ENCODE data around the gene CMTM4.
"Not testable (repeated sequence)": the region's sequence is repeated elsewhere in the genome, so short reads cannot be mapped to it uniquely, and the experiment has no call there.

Gene CMTM4

DNA sequence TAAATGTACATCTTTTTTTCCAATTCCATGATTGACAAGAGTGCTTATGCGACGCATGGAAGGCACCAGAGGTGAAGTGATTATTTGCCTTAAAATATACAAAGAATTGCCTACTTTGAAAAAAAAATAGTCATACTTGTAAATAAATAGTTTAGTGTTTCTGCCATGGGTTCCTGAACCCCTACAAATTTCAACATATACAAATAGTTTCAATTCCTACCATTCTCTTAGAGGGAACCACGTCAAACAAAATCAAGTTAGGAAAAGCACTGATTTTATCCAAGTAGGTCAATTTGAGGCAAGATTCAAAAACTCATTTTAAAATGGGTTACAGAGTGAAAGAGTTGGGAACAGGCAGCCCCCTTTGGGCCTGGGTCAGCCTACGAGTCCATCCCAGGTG is 80.4 kb downstream of the CMTM4 start:
- no peak for DNase-seq (ENCODE audit: low read depth)

DNA sequence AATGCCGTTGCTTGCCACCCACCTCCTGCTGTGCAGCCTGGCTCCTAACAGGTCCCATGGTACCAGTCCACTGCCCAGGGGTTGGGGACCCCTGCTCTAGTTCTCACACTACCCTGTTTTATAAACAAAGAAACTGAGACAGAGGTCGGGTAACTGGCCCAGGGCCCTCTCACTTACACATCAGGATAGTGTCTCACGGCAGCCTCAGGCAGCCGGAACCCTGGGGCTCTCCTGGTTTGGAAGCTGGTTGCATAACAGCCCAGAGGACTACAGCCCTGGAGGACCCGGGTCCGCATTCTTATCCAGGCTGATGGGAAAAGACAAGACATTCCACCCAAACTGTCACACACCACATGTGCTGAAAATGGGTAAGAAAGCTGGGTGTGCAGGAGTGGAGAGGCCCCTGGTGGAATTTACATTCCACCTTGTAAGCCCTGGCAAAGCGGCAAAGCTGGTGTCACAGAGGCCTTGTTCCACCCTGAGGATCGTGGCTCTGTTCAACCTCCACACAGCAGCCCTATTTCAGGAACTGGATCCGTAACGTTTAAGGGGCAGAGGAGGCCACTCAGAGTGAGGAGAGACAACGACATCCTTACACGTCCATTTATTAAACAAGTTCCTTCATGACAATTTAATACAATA is 82.3 kb downstream of the CMTM4 start:
- no peak for DNase-seq (ENCODE audit: low read depth)

DNA sequence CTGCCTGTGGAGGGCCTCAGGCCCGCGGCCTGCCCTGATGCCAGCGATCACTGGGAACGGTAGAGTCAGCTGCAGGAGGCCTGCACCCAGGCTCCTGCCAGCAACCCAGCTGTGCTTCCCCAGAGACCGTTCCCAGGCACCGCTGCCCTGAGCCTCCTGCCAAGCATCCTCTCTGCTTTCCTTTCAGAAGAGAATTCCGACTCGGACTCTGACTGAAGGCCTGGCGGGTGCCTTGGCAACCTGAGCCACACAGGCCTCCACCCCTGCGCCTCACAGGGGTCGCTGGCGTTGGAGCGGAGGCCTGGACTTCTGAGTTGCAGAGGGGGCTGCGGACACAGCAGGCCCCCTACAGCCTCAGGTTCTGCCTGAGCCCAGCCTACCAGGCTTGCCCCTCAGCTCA is 84.1 kb downstream of the CMTM4 start:
- no peak for DNase-seq (ENCODE audit: low read depth)

DNA sequence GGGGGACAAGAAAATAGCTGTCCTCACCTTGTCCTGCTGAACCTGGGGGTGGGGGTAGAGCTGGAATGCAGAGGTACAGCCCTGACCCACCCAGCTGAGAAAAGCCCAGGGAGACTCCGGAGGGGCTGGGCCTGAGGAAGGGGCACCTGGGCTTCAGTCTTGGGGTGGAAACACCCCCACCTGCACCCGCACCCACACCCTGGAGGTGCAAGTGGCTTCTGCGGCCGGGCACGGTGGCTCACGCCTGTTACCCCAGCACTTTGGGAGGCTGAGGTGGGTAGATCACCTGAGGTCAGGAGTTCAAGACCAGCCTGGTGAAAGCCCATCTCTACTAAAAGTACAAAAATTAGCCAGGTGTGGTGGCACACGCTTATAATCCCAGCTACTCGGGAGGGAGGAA is 84.6 kb downstream of the CMTM4 start:
- DNase-seq (ENCODE audit: low read depth): not testable (repeated sequence)

DNA sequence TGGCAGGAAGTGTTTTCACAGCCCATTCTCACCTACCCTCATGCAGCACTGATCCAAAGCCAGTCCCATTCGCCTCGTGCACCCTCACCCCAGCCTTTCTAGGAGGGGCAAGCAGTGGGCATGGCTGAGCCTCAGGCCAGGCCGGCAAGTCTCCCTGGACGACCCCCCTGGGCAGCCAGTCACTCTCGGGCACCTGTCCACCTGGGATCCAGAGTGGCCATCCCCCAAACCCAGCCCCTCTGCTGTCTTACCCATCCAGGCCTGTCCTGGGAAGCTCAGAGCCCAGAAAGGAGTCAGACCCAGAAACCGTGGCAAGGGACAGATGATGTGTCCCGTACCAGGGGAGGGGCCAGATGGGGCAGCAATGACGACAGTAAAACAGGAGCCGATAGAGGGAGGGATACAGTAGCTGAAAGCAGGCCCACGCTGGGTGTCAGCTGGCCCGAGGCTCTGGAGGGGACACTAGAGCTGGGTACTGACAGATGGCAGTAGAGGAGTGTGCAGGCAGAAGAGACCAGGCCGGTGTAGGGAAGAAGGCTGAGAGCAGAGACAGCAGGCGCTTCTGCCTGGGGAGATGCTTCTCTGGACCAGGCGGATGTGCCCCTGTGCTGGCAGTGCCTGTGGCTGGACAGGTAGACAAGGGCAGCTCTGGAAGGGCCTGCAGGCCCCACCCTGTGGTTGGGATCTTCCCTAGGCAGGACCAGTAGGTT is 86.3 kb downstream of the CMTM4 start:
- DNase-seq (ENCODE audit: low read depth): no peak

DNA sequence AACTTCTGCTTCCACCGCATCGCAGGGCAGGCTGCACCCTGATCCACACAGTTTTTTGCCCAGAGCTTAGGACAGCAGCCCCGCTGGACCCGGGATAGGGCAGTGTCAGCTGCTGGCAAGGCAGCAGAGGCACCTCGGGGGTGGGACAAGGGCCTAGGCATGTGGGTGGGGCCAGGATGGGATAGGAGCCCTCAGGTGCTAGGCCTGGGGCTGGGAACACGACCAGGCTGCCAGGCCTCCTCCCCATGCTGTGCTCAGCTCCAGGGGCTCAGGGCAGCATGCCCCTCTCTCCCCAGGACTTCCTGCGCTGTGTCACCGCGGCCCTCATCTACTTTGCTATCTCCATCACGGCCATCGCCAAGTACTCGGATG is 87.4 kb downstream of the CMTM4 start:
- DNase-seq (ENCODE audit: low read depth): no peak

DNA sequence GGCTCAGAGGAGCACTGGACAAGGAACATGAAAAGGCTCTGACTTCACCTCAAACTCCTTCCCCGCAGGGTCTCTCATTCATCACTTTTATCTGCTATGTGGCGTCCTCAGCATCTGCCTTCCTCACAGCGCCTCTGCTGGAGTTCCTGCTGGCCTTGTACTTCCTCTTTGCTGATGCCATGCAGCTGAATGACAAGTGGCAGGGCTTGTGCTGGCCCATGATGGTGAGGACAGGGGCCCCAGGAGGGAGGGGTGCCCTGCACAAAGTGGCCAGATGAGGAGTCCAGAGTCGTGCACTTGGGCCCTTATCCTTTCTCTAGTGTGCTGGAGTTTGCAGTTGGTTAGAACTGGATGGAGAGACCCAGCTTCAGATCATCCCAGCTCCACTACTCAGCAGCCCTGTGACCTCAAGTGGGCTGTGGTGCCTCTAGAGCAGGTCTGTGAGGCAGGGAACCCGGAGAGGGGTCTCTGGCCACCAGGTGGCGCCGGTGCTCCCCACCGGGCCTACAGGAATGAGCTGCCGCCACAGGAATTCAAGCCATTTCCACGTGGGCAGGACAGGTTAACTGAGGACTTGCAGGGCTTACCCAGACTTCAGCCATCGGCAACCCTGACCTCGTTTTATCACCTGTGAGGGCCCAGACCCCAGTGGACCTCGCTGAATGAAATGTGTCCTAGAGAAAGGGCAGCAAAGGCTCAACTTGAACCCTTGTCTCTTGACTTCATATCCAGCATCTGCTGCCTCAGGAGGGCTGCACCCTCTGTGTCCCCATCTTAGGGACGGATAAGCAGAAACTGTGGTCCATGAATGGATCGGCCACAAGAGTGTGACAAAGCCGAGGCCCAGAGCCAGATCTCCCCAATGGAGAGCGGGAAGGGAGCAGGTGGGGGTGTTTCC is 88.1 kb downstream of the CMTM4 start:
- DNase-seq (ENCODE audit: low read depth): peak; percentile 69

DNA sequence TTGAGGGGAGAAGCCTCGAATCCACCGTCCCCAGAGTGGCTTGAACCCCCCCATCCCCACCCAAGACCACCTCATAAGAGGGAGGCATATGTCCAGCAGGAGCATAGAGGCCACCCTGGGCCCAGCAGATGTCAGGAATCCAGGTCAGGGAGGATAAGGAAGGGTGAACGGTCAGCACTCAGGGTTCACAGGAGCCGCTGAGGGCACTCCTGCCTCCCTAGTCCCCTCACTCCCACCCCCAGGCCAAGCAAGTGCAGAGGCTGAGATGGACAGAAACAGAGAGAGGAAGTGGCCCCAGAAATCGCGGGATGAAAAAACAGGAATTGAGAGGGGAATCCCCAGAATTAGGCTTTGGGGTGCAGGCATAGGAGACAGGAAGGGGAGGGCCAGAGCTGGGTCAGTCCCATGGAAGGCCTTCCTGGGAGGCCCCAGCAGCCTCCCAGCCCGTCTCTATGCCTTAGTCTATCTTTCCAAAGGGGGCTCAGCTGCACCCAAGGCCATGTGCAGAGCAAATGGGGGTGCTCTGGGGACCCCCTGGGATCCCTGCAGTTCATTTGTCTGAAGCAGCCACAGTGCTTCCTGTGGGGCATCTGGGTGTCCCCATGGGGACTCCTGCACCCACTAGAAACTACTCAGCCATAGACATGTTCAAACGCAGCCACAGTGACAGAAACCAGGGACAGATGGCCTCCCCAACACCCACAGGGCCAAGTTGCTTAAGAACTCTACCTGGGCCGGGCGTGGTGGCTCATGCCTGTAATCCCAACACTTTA is 90.4 kb downstream of the CMTM4 start:
- DNase-seq (ENCODE audit: low read depth): no peak

DNA sequence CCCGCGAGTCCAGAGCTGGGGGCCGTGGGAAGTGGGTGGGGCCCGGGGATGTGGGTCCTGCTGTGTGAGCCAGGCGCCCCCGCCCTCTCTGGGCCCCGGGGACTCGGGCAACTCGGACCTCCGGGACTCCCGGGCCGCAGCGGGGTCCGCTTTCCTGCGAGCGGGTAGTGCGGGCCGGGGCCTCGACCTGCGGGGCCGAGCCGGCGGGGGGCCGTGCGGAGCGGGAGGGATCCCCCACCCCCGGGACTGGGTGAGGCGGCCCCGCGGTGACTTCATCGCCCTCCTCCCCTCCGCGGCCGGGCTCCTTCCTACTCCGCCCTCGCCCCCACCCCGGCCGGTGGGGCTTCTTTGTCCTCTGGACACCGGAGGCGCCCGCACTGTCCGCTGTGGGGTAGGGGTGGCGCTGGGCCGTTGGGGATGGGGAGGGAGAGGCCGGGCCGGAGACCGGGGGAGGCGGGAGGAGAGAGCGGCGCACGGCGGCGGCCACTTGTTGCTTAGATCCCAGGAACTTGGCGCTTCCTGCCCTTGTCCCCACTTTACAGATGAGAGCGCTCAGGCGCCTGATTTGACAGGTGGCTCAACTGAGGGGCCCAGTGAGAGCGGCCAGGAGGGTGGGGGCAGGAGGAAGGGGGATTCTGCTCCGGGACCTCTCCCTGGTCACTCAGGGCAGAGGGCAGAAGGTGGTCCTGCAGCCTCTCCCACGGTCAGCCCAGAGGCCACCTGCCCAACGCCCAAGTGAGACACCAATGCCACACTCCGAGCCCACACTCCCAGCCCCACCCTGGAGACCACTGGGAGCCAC is 91.2 kb downstream of the CMTM4 start:
- DNase-seq (ENCODE audit: low read depth): no peak

DNA sequence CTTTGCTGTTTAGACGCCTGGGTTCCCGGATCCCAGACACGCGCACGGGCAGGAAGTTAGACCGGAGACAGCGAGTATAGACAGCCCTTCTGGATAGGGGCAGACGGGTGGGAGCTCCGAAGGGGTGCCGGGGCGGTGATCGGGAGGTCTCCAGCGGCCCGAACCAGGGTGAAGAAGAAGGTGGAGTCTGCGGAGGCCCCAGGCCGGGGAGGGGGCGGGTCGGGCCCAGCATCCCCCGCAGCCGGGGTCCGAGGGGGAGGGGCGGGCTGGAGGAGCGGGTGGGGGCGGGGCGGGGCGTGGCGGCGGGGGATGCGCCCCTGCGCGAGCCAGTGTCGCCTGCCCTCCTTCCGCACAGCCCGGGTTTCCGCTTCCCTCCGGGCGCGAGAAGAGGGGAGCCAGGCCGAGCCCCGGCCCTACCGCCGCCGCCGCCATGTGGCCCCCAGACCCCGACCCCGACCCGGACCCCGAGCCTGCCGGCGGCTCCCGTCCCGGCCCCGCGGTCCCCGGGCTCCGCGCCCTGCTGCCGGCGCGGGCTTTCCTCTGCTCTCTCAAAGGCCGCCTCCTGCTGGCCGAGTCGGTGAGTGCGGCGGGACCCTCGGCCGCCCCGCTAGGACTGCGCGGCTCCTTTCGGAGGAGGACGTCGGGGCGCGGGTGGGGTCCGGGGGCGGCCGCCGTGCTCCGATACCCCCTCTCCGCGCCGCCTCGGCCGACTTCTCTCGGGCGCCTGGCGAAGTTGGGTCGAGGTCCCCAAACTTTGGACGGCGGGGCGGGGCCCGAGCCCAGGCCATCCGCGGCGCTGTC is 92.0 kb downstream of the CMTM4 start, which contains the start of gene CMTM3:
Gene CMTM3 (plus strand): TSS at position 329 of the 801 bp plus-strand sequence. CDS start 102 bp downstream, at position 431.
- DNase-seq (ENCODE audit: low read depth): peak; percentile 53

DNA sequence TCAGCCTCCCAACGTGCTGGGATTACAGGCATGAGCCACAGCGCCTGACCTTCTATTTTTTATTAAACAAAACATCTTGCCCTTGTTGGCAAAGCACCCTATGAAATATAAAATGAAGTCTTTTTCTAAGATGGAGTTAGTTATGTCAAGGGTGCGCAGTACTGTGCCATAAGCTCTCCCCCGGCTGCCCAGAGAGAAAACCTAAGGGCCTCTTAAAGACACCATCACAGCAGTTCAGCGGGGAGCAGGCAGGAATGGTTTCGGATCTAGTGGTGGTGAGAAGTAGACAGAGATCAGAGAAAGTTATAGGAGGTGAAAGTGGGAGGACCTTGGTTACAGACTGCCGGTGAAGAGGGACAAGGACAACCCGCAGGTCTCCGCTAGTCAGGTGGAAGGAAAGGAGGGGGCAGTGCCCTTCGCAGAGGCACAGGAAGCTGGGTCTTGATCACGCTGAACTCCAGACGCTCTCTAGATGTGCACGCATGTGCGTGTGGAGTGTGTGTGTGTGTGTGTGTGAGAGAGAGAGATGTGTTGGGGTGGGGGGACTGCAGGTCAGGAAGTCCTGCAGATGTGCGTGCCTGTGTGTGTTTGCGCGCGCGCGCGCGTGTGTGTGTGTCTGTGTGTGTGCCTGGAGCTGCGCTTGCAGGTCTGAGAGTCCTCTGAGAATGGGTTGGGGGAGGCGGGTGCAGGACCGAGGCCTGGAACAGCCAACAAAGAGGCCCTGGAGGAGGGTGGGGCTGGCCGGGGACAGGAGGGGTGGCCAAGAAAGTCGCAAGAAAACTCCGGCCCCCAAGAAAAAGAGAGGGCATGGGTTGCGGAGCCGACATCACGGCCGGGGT is 92.8 kb downstream of the CMTM4 start:
- no peak for DNase-seq (ENCODE audit: low read depth)

DNA sequence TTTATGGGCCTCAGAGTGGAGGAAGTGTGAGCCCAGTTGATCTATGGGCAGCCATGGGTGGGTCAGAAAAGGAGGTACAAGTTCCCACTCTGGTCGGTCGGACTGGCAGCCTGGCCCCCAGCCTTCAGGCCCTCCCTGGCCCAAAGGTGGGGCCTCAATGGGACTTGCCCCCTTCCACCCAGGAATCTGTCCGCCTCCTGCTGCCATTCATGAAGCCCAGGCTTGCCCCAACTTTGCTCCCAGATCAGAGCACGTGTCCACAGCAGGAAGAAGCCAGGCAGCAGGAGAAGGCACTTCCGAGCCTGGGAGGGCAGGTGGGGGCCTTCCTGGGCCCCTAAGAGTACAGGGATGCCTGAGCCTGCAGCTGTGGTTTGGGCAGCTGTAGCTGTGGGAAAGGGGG is 95.1 kb downstream of the CMTM4 start:
- no peak for DNase-seq (ENCODE audit: low read depth)

DNA sequence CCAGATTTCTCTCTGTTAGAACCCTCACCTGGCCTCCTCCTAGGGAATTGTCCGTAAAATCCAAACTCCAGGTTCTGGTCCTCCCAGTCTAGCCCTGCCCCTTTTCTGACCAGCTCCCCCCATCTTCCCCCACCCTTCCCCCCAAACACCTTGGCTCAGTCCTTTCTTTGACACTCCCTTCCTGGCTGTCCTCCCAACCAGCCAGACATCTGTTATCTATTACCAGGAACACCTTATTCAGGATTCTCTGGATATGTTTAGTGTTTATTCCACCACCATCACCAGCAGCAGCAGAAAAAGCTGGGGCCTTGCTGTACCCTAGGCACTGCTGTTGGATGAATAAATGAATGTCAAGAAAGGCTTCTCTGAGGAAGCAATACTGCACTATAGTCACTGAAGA is 96.1 kb downstream of the CMTM4 start:
- DNase-seq (ENCODE audit: low read depth): no peak

DNA sequence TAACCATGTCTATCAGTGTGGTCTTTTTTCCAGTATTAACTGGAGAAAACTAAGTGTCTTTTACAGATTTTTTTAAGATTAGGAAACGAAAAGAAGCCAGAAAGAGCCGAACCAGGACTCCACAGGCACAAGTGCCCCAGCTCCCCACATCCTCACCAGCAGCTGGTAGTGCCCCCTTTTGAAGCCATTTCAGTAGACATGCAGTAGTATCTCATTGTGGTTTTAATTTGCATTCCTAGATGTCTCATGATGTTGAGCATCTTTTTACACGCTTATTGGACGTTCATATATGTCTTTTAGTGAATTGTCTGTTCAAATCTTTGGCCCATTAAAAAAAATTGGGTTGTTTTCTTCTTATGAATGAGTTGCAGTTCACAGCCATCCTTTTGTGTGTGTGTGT is 96.8 kb downstream of the CMTM4 start:
- DNase-seq (ENCODE audit: low read depth): no peak

DNA sequence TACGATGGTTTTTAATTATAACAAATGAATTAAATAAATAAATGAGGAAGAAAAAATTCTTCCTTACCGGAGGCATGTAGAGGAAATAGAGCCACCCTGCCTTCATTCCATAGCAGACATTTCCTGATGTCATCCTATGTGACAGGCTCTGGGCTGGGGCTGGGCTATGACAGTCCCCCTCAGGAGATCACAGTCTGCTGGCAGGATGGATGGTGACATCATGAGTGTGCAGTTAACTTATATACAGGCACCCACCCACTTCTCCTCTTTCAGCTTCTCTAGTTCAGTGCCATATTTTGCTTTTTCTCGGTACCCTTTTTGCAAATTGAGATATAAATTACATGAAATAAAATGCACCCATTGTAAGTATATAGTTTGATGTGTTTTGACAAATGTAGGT is 98.4 kb downstream of the CMTM4 start:
- DNase-seq (ENCODE audit: low read depth): no peak

DNA sequence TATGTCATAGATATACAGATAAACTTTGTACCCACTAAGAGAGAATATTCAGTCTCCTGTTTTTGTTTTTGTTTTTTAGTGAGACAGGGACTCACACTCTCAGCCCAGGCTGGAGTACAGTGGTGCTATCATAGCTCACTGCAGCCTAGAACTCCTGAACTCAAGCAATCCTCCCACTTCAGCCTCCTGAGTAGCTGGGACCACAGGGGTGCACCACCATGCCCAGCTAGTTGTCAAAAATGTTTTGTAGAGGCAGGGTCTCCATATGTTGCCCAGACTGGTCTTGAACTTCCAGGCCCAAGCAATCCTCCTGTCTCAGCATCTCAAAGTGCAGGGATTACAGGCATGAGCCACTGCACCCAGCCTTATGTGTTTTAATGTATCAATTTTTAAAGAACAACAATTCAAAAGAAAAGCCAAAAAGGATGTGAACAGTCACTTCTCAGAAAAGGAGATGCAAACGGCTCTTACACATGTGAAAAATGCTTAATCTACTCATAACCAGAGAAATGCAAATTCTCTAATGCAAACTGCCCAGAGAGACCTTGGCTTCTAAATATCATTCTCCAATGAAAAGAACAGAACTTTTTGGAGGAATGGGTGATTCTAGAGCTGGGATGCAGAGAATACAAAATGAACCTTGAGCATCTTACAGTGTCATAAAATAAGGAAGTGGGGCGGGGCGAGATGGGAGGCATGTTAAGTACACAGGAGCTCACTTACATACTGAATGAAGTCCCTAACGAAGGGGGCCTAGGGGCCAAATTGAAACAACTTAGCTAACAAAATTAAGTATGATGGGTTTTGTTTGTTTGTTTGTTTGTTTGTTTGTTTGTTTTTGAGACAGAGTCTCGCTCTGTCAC is 99.3 kb downstream of the CMTM4 start:
- no peak for DNase-seq (ENCODE audit: low read depth)

DNA sequence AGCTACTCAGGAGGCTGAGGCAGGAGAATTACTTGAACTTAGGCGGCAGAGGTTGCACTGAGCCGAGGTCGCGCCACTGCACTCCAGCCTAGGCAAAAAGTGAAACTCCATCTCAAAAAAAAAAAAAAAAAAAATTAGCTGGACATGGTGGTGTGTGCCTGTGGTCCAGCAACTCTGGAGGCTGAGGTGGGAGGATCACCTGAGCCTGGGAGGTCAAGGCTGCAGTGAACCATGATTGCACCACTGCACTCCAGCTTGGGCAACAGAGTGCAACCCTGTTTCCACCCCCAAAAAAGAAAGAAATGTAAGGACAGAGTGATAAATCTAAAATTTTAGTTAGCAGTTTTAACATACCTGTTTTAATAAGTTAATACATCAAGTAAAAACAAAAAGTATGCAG is 100.0 kb downstream of the CMTM4 start:
- DNase-seq (ENCODE audit: low read depth): not testable (repeated sequence)

DNA sequence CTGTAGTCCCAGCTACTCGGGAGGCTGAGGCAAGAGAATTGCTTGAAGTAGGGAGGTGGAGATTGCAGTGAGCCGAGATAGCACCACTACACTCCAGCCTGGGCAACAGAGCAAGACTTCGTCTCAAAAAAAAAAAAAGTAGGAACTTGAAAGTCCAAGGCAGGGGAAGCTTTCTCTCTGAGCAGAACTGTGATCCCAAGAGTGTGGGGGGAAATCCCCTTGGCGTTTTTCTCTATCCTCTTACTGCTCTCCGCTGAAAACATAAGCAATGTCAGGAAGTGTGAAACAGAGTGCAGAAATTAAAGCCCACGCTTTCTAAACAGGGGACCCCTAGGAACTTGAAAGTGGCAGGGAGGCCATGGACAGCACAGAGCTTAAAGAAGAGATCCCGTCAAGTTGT is 101.8 kb downstream of the CMTM4 start:
- DNase-seq (ENCODE audit: low read depth): no peak

DNA sequence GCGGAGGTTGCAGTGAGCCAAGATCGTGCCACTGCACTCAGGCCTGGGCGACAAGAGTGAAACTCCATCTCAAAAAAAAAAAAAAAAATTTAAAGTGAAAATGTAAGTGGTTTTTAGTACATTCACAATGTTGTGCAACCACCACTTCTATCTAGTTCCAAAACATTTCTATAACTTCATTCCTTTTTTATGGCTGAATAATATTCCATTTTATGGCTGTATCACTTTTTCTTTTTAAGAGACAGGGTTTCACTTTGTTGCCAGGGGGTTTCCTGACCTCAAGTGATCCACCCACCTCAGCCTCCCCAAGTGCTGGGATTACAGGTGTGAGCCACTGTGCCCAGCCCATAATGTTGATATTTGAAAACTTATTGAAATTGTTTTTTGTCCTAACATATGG is 103.7 kb downstream of the CMTM4 start:
- no peak for DNase-seq (ENCODE audit: low read depth)
